ACHN (cell line): ENCODE data around the gene TSGA10.
"Not testable (repeated sequence)": the region's sequence is repeated elsewhere in the genome, so short reads cannot be mapped to it uniquely, and the experiment has no call there.

Source experiments
- DNase-seq: peaks from one replicate; pipeline ENCODE4 v3.0.0-alpha.2; 2015
- in situ Hi-C: cut with HindIII; loops from 2 replicates; pipeline ENCODE4 v1.10.0; 2017; ENCODE audit warnings: low sequenced_read_pairs, low pct_ligation_motif_present, low pct_unique_long_range_greater_than_20kb

Gene TSGA10

GRCh38 chr2:99156891-99157290, 2.1 kb upstream of the TSGA10 start:
- in situ Hi-C loops: no loop called here
- DNase-seq: no peak

GRCh38 chr2:99153921-99154604, 679 bp downstream of the TSGA10 start:
- in situ Hi-C loops: no loop called here
- peak; percentile 18 for DNase-seq

- DNase-seq: no peak
- in situ Hi-C loops: no loop called here
Measured at GRCh38 chr2:99152199-99152895, 2.4 kb downstream of the TSGA10 start.

- in situ Hi-C loops: no loop called here
- no peak for DNase-seq
Measured at GRCh38 chr2:99150706-99151105, 4.0 kb downstream of the TSGA10 start.

- DNase-seq: peak; percentile 96
- in situ Hi-C loops: no loop called here
Measured at GRCh38 chr2:99141110-99142108, 13.3 kb downstream of the TSGA10 start, which contains the start of gene C2orf15. Gene C2orf15 (plus strand): TSS chr2:99141707. CDS start chr2:99150559, 8,852 bp downstream.

GRCh38 chr2:99140860-99141109, 14.0 kb downstream of the TSGA10 start:
- in situ Hi-C loops: no loop called here
- no peak for DNase-seq

- peak; percentile 73 for DNase-seq
- in situ Hi-C loops: no loop called here
Measured at GRCh38 chr2:99140056-99140859, 14.5 kb downstream of the TSGA10 start.

GRCh38 chr2:99139003-99139402, 15.7 kb downstream of the TSGA10 start:
- DNase-seq: peak; percentile 35
- in situ Hi-C loops: no loop called here

GRCh38 chr2:99135044-99135556, 19.6 kb downstream of the TSGA10 start:
- in situ Hi-C loops, DNase-seq: not testable (repeated sequence)

GRCh38 chr2:99127981-99128380, 26.8 kb downstream of the TSGA10 start:
- in situ Hi-C loops: no loop called here
- no peak for DNase-seq

GRCh38 chr2:99112617-99113016, 42.1 kb downstream of the TSGA10 start:
- no peak for DNase-seq
- in situ Hi-C loops: no loop called here

- no peak for DNase-seq
- in situ Hi-C loops: no loop called here
Measured at GRCh38 chr2:99111945-99112344, 42.8 kb downstream of the TSGA10 start.

- in situ Hi-C loops: no loop called here
Measured at GRCh38 chr2:99111236-99111635, 43.5 kb downstream of the TSGA10 start.

GRCh38 chr2:99106913-99107312, 47.8 kb downstream of the TSGA10 start:
- in situ Hi-C loops: no loop called here
- DNase-seq: no peak

More at GRCh38 chr2:99111236-99111635, 43.5 kb downstream of the TSGA10 start:
- DNase-seq: no peak

- in situ Hi-C loops: no loop called here
- DNase-seq: no peak
Measured at GRCh38 chr2:99104006-99104405, 50.7 kb downstream of the TSGA10 start.

GRCh38 chr2:99101697-99102096, 53.0 kb downstream of the TSGA10 start:
- peak; percentile 57 for DNase-seq
- in situ Hi-C loops: no loop called here

- in situ Hi-C loops: no loop called here
- DNase-seq: no peak
Measured at GRCh38 chr2:99096728-99097127, 58.0 kb downstream of the TSGA10 start.

GRCh38 chr2:99088017-99088416, 66.7 kb downstream of the TSGA10 start:
- no peak for DNase-seq

More at GRCh38 chr2:99088017-99088416, 66.7 kb downstream of the TSGA10 start:
- in situ Hi-C loops: no loop called here
